HEK293 (cell line): Measurements from ENCODE around the gene FYTTD1.

Experiments
- FEZF1 ChIP-seq: fragments of 450-650 bp; formaldehyde crosslinking; IDR thresholded peaks from 2 replicates; pipeline ENCODE4 v1.5.1; 2016; ENCODE audit warnings: missing biosample characterization, missing genetic modification characterization
- GLIS1 ChIP-seq: fragments of 450-650 bp; formaldehyde crosslinking; IDR thresholded peaks from 2 replicates; pipeline ENCODE4 v1.5.1; 2016; ENCODE audit warnings: missing biosample characterization, missing genetic modification characterization
- KLF7 ChIP-seq: fragments of 450-650 bp; formaldehyde crosslinking; IDR thresholded peaks from 2 replicates; pipeline ENCODE4 v1.5.1; 2016; ENCODE audit warnings: missing biosample characterization, missing genetic modification characterization, borderline replicate concordance
- MEIS1 ChIP-seq: sonication (generic); formaldehyde crosslinking; IDR thresholded peaks from 2 replicates; pipeline ENCODE4 v1.8.1; 2022; ENCODE audit warnings: missing genetic modification reagents, mild to moderate bottlenecking, borderline replicate concordance
- RBAK ChIP-seq: fragments of 450-650 bp; formaldehyde crosslinking; IDR thresholded peaks from 2 replicates; pipeline ENCODE4 v1.5.1; 2016; ENCODE audit warnings: missing biosample characterization, missing genetic modification characterization
- REPIN1 ChIP-seq: fragments of 450-650 bp; formaldehyde crosslinking; IDR thresholded peaks from 2 replicates; pipeline ENCODE4 v1.5.1; 2017; ENCODE audit warnings: missing biosample characterization, missing genetic modification characterization, low read depth
- SCRT2 ChIP-seq: fragments of 450-650 bp; formaldehyde crosslinking; IDR thresholded peaks from 2 replicates; pipeline ENCODE4 v1.5.1; 2016; ENCODE audit warnings: missing biosample characterization, missing genetic modification characterization
- SETDB1 ChIP-seq: IDR thresholded peaks from one replicate; pipeline ENCODE4 v1.6.1; 2017; ENCODE audit warnings: mild to moderate bottlenecking, low read length, moderate library complexity, mixed read lengths; ENCODE audit not compliant: insufficient read length
- TRIM28 ChIP-seq: IDR thresholded peaks from 2 replicates; pipeline ENCODE4 v1.6.1; 2011; ENCODE audit warnings: low read length, control low read depth, borderline replicate concordance
- ZBTB20 ChIP-seq: fragments of 450-650 bp; formaldehyde crosslinking; IDR thresholded peaks from 2 replicates; pipeline ENCODE4 v1.5.1; 2016; ENCODE audit warnings: missing biosample characterization, missing genetic modification characterization
- ZBTB21 ChIP-seq: fragments of 450-650 bp; formaldehyde crosslinking; IDR thresholded peaks from 2 replicates; pipeline ENCODE4 v1.5.1; 2017; ENCODE audit warnings: missing biosample characterization, missing genetic modification characterization
- ZBTB8A ChIP-seq: fragments of 450-650 bp; formaldehyde crosslinking; IDR thresholded peaks from 2 replicates; pipeline ENCODE4 v1.5.1; 2016; ENCODE audit warnings: missing biosample characterization, missing genetic modification characterization
- ZEB2 ChIP-seq: fragments of 450-650 bp; formaldehyde crosslinking; IDR thresholded peaks from 2 replicates; pipeline ENCODE4 v1.5.1; 2016; ENCODE audit warnings: missing biosample characterization, missing genetic modification characterization
- ZFP3 ChIP-seq: fragments of 450-650 bp; formaldehyde crosslinking; IDR thresholded peaks from 2 replicates; pipeline ENCODE4 v1.5.1; 2016; ENCODE audit warnings: low read depth, missing biosample characterization, missing genetic modification characterization
- ZNF112 ChIP-seq: fragments of 450-650 bp; formaldehyde crosslinking; IDR thresholded peaks from 2 replicates; pipeline ENCODE4 v1.5.0; 2017; ENCODE audit warnings: missing biosample characterization, missing genetic modification characterization
- ZNF174 ChIP-seq: fragments of 450-650 bp; formaldehyde crosslinking; IDR thresholded peaks from 2 replicates; pipeline ENCODE4 v1.5.0; 2017; ENCODE audit warnings: missing biosample characterization, mild to moderate bottlenecking, missing genetic modification characterization
- ZNF202 ChIP-seq: fragments of 450-650 bp; formaldehyde crosslinking; IDR thresholded peaks from 2 replicates; pipeline ENCODE4 v1.5.1; 2016; ENCODE audit warnings: missing biosample characterization, missing genetic modification characterization, borderline replicate concordance
- ZNF223 ChIP-seq: fragments of 450-650 bp; formaldehyde crosslinking; IDR thresholded peaks from 2 replicates; pipeline ENCODE4 v1.5.1; 2016; ENCODE audit warnings: missing biosample characterization, missing genetic modification characterization
- ZNF335 ChIP-seq: fragments of 450-650 bp; formaldehyde crosslinking; conservative IDR thresholded peaks from 2 replicates; pipeline ENCODE4 v1.5.1; 2016; ENCODE audit warnings: missing biosample characterization, missing genetic modification characterization
- ZNF394 ChIP-seq: fragments of 450-650 bp; formaldehyde crosslinking; IDR thresholded peaks from 2 replicates; pipeline ENCODE4 v1.5.1; 2016; ENCODE audit warnings: missing biosample characterization, missing genetic modification characterization, mild to moderate bottlenecking, moderate library complexity, borderline replicate concordance
- ZNF510 ChIP-seq: fragments of 450-650 bp; formaldehyde crosslinking; IDR thresholded peaks from 2 replicates; pipeline ENCODE4 v1.5.1; 2018; ENCODE audit warnings: mild to moderate bottlenecking, missing genetic modification characterization, missing biosample characterization; ENCODE audit not compliant: insufficient replicate concordance
- ZNF596 ChIP-seq: fragments of 450-650 bp; IDR thresholded peaks from 2 replicates; pipeline ENCODE4 v1.5.0; 2018; ENCODE audit warnings: missing biosample characterization, mild to moderate bottlenecking, missing genetic modification characterization, moderate library complexity
- TF ChIP-seq, protein P1 (sequence below): fragments of 450-650 bp; formaldehyde crosslinking; IDR thresholded peaks from 2 replicates; pipeline ENCODE4 v1.5.1; 2016; ENCODE audit warnings: missing biosample characterization, missing genetic modification characterization
- TF ChIP-seq, protein P2 (sequence below): fragments of 450-650 bp; formaldehyde crosslinking; IDR thresholded peaks from 2 replicates; pipeline ENCODE4 v1.5.1; 2016; ENCODE audit warnings: missing biosample characterization, missing genetic modification characterization
- TF ChIP-seq, protein P3 (sequence below): fragments of 450-650 bp; formaldehyde crosslinking; IDR thresholded peaks from 2 replicates; pipeline ENCODE4 v1.5.1; 2016; ENCODE audit warnings: missing biosample characterization, missing genetic modification characterization
- TF ChIP-seq, protein P4 (sequence below): fragments of 450-650 bp; formaldehyde crosslinking; IDR thresholded peaks from 2 replicates; pipeline ENCODE4 v1.5.1; 2016; ENCODE audit warnings: missing biosample characterization, missing genetic modification characterization
- TF ChIP-seq, protein P5 (sequence below): fragments of 450-650 bp; formaldehyde crosslinking; IDR thresholded peaks from 2 replicates; pipeline ENCODE4 v1.5.1; 2016; ENCODE audit warnings: missing biosample characterization, missing genetic modification characterization
- TF ChIP-seq, protein P6 (sequence below): fragments of 450-650 bp; formaldehyde crosslinking; IDR thresholded peaks from 2 replicates; pipeline ENCODE4 v1.5.1; 2017; ENCODE audit warnings: missing biosample characterization, missing genetic modification characterization
- TF ChIP-seq, protein P7 (sequence below): fragments of 450-650 bp; formaldehyde crosslinking; IDR thresholded peaks from 2 replicates; pipeline ENCODE4 v1.5.0; 2017; ENCODE audit warnings: missing biosample characterization, missing genetic modification characterization, borderline replicate concordance

FYTTD1 gene

DNA sequence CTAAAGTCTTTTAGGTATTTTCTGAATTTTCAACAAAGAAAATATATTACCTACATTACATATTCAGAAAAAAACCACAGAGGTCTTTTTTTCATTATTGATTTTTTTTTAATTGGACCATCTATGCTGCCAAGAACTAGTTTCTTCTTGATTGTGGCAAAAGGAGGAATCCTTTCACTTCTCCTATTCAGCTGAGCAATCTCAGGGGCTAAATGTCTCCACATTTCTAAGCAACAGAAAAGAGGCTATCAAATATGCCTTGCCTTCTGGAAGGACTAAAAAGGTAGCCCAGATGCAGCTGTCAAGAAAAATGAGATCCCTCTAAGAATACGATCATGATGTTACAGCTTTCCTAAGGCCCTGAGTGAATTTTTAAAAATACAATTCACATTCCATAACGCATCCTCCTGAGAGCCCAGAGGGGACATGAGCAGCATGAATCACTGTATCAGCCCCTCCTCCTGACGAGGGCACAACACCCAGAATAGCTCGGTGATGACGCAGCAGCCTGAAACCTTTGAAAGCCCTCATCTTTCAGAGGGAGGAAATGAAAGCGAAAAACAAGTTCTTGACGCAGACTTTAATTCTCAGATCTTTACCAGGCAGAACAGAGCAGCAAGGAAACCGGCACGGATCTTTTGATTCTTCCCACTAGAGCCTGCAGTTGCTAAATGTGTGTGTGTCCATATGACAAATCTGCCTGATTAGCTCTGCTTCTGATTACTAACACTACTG lies 37.5 kb upstream of the FYTTD1 start (continued):
- TF ChIP-seq, protein P1, sequence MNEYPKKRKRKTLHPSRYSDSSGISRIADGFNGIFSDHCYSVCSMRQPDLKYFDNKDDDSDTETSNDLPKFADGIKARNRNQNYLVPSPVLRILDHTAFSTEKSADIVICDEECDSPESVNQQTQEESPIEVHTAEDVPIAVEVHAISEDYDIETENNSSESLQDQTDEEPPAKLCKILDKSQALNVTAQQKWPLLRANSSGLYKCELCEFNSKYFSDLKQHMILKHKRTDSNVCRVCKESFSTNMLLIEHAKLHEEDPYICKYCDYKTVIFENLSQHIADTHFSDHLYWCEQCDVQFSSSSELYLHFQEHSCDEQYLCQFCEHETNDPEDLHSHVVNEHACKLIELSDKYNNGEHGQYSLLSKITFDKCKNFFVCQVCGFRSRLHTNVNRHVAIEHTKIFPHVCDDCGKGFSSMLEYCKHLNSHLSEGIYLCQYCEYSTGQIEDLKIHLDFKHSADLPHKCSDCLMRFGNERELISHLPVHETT (tag by site-specific recombination), result no peak
- no peak for TF ChIP-seq MEIS1
- no peak for TF ChIP-seq ZNF223 (tag by site-specific recombination)
- TF ChIP-seq REPIN1 (tag by site-specific recombination), result no peak
- TF ChIP-seq, protein P2, sequence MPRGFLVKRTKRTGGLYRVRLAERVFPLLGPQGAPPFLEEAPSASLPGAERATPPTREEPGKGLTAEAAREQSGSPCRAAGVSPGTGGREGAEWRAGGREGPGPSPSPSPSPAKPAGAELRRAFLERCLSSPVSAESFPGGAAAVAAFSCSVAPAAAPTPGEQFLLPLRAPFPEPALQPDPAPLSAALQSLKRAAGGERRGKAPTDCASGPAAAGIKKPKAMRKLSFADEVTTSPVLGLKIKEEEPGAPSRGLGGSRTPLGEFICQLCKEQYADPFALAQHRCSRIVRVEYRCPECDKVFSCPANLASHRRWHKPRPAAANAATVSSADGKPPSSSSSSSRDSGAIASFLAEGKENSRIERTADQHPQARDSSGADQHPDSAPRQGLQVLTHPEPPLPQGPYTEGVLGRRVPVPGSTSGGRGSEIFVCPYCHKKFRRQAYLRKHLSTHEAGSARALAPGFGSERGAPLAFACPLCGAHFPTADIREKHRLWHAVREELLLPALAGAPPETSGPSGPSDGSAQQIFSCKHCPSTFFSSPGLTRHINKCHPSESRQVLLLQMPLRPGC (tag by site-specific recombination), result peak; percentile 58; the same call in 1 of the 2 replicates
- no peak for TF ChIP-seq ZFP3 (tag by site-specific recombination)
- TF ChIP-seq, protein P3, sequence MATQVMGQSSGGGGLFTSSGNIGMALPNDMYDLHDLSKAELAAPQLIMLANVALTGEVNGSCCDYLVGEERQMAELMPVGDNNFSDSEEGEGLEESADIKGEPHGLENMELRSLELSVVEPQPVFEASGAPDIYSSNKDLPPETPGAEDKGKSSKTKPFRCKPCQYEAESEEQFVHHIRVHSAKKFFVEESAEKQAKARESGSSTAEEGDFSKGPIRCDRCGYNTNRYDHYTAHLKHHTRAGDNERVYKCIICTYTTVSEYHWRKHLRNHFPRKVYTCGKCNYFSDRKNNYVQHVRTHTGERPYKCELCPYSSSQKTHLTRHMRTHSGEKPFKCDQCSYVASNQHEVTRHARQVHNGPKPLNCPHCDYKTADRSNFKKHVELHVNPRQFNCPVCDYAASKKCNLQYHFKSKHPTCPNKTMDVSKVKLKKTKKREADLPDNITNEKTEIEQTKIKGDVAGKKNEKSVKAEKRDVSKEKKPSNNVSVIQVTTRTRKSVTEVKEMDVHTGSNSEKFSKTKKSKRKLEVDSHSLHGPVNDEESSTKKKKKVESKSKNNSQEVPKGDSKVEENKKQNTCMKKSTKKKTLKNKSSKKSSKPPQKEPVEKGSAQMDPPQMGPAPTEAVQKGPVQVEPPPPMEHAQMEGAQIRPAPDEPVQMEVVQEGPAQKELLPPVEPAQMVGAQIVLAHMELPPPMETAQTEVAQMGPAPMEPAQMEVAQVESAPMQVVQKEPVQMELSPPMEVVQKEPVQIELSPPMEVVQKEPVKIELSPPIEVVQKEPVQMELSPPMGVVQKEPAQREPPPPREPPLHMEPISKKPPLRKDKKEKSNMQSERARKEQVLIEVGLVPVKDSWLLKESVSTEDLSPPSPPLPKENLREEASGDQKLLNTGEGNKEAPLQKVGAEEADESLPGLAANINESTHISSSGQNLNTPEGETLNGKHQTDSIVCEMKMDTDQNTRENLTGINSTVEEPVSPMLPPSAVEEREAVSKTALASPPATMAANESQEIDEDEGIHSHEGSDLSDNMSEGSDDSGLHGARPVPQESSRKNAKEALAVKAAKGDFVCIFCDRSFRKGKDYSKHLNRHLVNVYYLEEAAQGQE (tag by site-specific recombination), result no peak
- TF ChIP-seq, protein P4, sequence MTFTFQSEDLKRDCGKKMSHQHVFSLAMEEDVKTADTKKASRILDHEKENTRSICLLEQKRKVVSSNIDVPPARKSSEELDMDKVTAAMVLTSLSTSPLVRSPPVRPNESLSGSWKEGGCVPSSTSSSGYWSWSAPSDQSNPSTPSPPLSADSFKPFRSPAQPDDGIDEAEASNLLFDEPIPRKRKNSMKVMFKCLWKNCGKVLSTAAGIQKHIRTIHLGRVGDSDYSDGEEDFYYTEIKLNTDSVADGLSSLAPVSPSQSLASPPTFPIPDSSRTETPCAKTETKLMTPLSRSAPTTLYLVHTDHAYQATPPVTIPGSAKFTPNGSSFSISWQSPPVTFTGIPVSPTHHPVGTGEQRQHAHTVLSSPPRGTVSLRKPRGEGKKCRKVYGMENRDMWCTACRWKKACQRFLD (tag by site-specific recombination), result no peak
- no peak for TF ChIP-seq ZNF202 (tag by site-specific recombination)
- no peak for TF ChIP-seq ZNF112 (tag by site-specific recombination)
- TF ChIP-seq ZEB2 (tag by site-specific recombination), result peak; percentile 74
- TF ChIP-seq FEZF1, result no peak
- peak; percentile 75 for TF ChIP-seq ZBTB8A (tag by site-specific recombination)
- no peak for TF ChIP-seq ZNF394
- no peak for TF ChIP-seq RBAK
- no peak for TF ChIP-seq ZNF510 (tag by site-specific recombination)
- no peak for TF ChIP-seq KLF7 (tag by site-specific recombination)
- no peak for TF ChIP-seq ZNF174 (tag by site-specific recombination)
- TF ChIP-seq, protein P5, sequence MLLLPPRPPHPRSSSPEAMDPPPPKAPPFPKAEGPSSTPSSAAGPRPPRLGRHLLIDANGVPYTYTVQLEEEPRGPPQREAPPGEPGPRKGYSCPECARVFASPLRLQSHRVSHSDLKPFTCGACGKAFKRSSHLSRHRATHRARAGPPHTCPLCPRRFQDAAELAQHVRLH (tag by site-specific recombination), result no peak
- no peak for TF ChIP-seq SCRT2 (tag by site-specific recombination)
- no peak for TF ChIP-seq GLIS1
- no peak for TF ChIP-seq ZNF596 (tag by site-specific recombination)
- no peak for TF ChIP-seq ZNF335 (tag by site-specific recombination)
- peak; percentile 69; the same call in 1 of the 2 replicates for TF ChIP-seq ZBTB21
- no peak for TF ChIP-seq ZBTB20
- TF ChIP-seq TRIM28, result no peak
- TF ChIP-seq, protein P6, sequence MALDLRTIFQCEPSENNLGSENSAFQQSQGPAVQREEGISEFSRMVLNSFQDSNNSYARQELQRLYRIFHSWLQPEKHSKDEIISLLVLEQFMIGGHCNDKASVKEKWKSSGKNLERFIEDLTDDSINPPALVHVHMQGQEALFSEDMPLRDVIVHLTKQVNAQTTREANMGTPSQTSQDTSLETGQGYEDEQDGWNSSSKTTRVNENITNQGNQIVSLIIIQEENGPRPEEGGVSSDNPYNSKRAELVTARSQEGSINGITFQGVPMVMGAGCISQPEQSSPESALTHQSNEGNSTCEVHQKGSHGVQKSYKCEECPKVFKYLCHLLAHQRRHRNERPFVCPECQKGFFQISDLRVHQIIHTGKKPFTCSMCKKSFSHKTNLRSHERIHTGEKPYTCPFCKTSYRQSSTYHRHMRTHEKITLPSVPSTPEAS, result no peak
- TF ChIP-seq SETDB1, result no peak
- TF ChIP-seq, protein P7, sequence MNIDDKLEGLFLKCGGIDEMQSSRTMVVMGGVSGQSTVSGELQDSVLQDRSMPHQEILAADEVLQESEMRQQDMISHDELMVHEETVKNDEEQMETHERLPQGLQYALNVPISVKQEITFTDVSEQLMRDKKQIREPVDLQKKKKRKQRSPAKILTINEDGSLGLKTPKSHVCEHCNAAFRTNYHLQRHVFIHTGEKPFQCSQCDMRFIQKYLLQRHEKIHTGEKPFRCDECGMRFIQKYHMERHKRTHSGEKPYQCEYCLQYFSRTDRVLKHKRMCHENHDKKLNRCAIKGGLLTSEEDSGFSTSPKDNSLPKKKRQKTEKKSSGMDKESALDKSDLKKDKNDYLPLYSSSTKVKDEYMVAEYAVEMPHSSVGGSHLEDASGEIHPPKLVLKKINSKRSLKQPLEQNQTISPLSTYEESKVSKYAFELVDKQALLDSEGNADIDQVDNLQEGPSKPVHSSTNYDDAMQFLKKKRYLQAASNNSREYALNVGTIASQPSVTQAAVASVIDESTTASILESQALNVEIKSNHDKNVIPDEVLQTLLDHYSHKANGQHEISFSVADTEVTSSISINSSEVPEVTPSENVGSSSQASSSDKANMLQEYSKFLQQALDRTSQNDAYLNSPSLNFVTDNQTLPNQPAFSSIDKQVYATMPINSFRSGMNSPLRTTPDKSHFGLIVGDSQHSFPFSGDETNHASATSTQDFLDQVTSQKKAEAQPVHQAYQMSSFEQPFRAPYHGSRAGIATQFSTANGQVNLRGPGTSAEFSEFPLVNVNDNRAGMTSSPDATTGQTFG (tag by site-specific recombination), result no peak
